Spinal cord (tissue), 10 donors: Measurements from ENCODE around the gene NCBP2L. TPM values are rescaled to one million over a fixed set of nuclear protein-coding genes. Genes with fewer than 3 reads are reported as not detected.

Experiments used
- DNase-seq, 6 donors: peaks; one replicate each; pipeline versions ENCODE4 v3.0.0 to v3.0.0-alpha.2; 2013 to 2015; ENCODE audit warnings: low spot score in 6 of 6, low read depth in 4 of 6
- H3K27ac ChIP-seq: one replicate; pipeline ENCODE4 v1.5.1; 2013; ENCODE audit warnings: low read depth, low read length, control low read depth
- H3K27me3 ChIP-seq: one replicate; pipeline ENCODE4 v1.6.1; 2013; ENCODE audit warnings: low read length; ENCODE audit not compliant: control insufficient read depth, insufficient read depth
- H3K36me3 ChIP-seq: one replicate; pipeline ENCODE4 v1.6.1; 2013; ENCODE audit warnings: low read length; ENCODE audit not compliant: control insufficient read depth, insufficient read depth
- H3K4me1 ChIP-seq: one replicate; pipeline ENCODE4 v1.6.1; 2013; ENCODE audit warnings: low read length; ENCODE audit not compliant: control insufficient read depth, insufficient read depth
- H3K4me3 ChIP-seq: one replicate; pipeline ENCODE4 v1.5.1; 2013; ENCODE audit warnings: low read depth, low read length, control low read depth
- H3K9me3 ChIP-seq: one replicate; pipeline ENCODE4 v1.6.1; 2013; ENCODE audit warnings: low read length; ENCODE audit not compliant: control insufficient read depth, insufficient read depth
- WGBS: methylation state at CpG from one replicate; pipeline ENCODE4 v1.1.5; 2013; ENCODE audit warnings: missing lambda C conversion rate; ENCODE audit not compliant: insufficient coverage; 5-methylcytosine and 5-hydroxymethylcytosine counted together
- polyA plus RNA-seq, 2 donors: library from polyadenylated mRNA; unstranded; fragments of 120-200 nt; gene quantifications; one replicate each; pipeline ENCODE4 v1.2.1, GENCODE V29; 2013; ENCODE audit not compliant: insufficient read length in 2 of 2
- total RNA-seq, 2 donors: library from RNA; depleted of rRNA in 1 of 2; stranded (reverse); fragments of 120-200 nt in 1 of 2; fragments of >200 nt in 1 of 2; gene quantifications; one replicate each; pipeline versions ENCODE4 v1.2.3 to v1.2.4, GENCODE V29; 2013 to 2014
- donor health status: healthy.

Gene NCBP2L
- total and polyA plus RNA-seq, 4 donors, result 0.06 to 0.14 TPM; not detected in 2

- Histone ChIP-seq H3K36me3 (no peaks in the 10 kb centered on the region), H3K4me1 (no peaks in the 10 kb centered on the region), H3K4me3 (no peak overlapping the region), H3K27ac (no peak overlapping the region), H3K27me3 (no peaks in the 10 kb centered on the region), H3K9me3 (no peaks in the 10 kb centered on the region)
- WGBS, result 81% methylated on average over 11 of the region's 15 CpGs
- no peak for DNase-seq
These were observed 63.4 kb downstream of the NCBP2L start for GRCh38 chrX:107840971-107841370.

- DNase-seq, result no peak
- Histone ChIP-seq H3K27ac (no peak overlapping the region), H3K9me3 (no peaks in the 10 kb centered on the region), H3K36me3 (no peaks in the 10 kb centered on the region), H3K4me1 (no peaks in the 10 kb centered on the region), H3K27me3 (peaks cover 4% of the 10 kb centered on the region), H3K4me3 (no peak overlapping the region)
- WGBS, result 90% methylated on average over 1 of the region's 6 CpGs
These were observed 65.3 kb downstream of the NCBP2L start for GRCh38 chrX:107842715-107843400.

Other genes starting within 250 kb of the NCBP2L start
- 10 to 100 TPM; 41.3 to 47.8 TPM for gene PRPS1, start 149.2 kb upstream of the NCBP2L start, total RNA-seq
- gene PRPS1, start 149.2 kb upstream of the NCBP2L start, polyA plus RNA-seq, result 10 to 100 TPM; 59.3 to 61.9 TPM
- gene TSC22D3, start 1.9 kb upstream of the NCBP2L start, total RNA-seq, result 100 to 1,000 TPM; 119 to 150 TPM
- gene TSC22D3, start 1.9 kb upstream of the NCBP2L start, polyA plus RNA-seq, result 100 to 1,000 TPM; 121 to 141 TPM
- gene MID2, start 48.1 kb downstream of the NCBP2L start, total RNA-seq, result 10 to 100 TPM; 15.5 to 25.0 TPM
- 10 to 100 TPM in 1 of 2 donors, 1 to 10 TPM in 1; 8.4 to 12.4 TPM for gene MID2, start 48.1 kb downstream of the NCBP2L start, polyA plus RNA-seq
- gene TEX13B, start 204.6 kb downstream of the NCBP2L start, total RNA-seq, result not detected
- not detected for gene TEX13B, start 204.6 kb downstream of the NCBP2L start, polyA plus RNA-seq